Activated T-cell treated with anti-CD3 and anti-CD28 coated beads, Interleukin-2, amount 50 U/mL, for 48 hours (primary cell): Measurements from ENCODE around the gene LEMD1.
A peak's percentile ranks its signal among the peaks of the same experiment; 100 is the strongest.

ENCODE experiments used
- DNase-seq, 2 experiments: peaks; one replicate each; pipeline ENCODE4 v3.0.0-alpha.2; 2020

LEMD1 gene

GRCh38 chr1:205351984-205352713 is 69.7 kb downstream of the LEMD1 start:
- no peak for DNase-seq

DNA sequence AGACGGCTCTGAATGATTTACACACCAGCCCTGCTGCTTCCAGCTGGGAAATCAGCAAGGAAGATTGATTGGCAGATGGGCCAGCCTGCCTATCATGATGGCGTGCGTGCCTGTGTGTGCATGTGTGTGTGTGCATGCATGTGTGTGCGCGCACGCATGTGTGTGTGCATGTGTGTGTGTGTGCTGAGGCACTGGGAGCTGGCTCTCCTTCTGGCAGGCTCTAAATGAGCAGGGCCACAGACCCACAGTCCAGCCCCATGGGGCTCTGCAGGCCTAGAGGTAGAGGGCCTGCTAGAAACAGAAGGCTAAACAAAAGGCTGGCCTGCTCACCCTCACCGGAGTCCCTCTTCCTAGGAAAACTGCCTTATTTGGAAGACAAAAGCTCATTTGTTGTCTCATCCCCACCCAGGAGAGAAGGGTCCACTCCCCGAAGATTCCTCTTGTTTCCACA is 71.1 kb downstream of the LEMD1 start:
- no peak for DNase-seq

DNA sequence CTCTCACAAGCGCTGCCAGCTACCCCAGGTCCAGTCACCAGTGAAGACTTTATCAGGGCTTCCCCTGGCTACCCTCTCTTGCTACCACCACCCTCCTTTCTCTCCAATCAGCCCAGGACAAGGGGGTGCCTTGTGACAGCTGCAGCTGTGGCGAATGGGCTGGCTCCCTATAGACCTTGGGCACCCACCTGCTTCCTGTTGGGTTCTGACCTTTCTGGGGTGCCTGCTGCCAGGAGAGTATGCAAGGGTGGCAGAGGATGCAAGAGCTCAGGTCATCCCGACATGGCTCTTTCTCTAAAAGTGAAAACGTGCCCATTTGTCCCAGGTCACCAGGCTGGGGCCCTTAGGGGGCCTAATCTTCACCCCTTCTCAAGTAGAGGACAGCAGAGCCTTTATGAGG is 71.7 kb downstream of the LEMD1 start:
- DNase-seq: no peak

- DNase-seq: no peak
Observed at GRCh38 chr1:205348554-205349487, 73.0 kb downstream of the LEMD1 start.

DNA sequence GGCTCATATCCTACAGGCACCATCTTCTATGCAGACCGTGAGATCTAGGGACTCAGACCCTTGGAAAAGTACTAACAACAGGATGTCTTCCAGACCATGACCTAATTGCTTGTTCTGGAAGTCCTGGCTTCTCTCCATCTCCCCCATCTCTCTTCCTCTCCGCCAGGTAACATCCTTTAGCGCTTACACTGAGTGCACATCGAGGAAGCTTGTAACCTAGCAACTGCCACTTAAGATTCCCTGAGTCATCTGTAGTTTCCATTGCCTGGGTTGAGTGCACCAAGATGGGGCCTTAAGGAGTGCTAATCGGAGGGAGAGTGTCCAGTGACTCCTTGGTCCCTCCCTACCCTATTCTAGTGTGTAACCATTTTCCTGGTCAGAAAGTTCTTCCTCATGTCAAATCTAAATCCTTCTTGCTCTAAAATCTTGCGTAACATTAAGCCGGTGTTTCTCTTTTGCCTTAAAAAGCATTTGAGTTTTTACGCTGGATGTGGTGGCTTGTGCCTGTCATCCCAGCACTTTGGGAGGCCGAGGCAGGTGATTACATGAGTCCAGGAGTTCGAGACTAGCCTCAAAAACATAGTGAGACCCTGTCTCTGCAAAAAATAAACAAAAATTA is 74.8 kb downstream of the LEMD1 start:
- no peak for DNase-seq

- no peak for DNase-seq
Observed at GRCh38 chr1:205345761-205346160, 76.1 kb downstream of the LEMD1 start.

DNA sequence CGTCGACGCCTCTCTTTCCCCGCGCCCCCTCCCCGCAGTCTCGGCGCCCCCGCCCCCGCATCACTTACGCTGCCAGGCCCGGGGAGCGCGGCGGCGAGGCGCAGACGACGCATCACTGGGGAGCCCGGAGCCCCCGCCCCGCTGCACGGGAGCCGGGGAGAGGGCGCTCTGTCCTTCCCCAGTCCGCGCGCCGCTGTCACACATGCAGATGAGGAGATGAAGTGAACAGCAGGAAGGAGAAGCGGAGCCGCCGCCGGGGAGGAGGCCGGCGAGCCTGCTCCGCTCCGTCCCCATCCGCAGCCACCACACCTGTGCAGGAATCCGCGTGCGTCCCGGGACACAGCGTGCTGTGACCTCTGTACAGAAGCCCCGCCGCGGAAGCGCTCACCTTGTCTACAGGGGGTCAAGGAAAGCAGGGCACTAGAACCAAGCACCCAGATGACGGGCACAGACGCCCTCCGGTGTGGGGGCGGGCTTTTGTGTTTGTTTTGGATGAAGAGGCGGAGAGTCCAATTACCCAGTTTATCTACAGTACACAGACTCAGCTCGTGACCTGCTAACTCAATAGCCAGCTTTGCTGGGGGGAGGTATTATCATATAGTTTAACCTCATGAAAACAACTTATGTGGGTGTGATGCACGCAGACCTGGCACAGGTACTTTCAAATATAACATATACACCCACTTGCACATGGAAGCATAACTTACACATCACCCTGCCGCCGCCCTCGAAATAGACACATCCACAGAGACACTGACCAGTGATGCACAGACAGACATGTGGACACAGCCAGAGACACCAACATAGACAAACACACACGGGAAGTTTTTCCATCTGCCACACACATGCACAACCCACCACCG is 77.6 kb downstream of the LEMD1 start:
- peak; percentile 50 to 56 for DNase-seq

GRCh38 chr1:205343431-205344065 is 78.3 kb downstream of the LEMD1 start:
- DNase-seq: peak in 1 of 2 experiments; percentile 51

DNA sequence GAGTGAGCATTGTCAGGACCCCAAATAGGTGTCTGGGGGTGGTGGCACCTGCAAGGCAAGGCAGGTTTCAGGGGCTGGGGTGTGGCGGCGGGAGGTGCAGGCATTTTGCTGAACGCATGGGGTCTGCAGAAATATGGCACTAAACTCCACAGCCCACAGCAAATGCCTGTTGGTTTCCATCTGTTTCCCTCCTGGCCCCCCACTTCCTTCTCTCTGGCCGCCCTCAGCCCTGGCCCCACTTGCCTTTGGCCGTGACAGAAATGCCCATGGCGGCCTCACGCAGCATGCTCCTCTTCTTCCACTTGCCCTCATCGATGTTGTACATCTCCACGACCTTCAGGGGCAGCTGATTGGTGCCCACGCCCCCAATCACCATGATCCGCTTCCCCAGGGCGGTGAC is 78.9 kb downstream of the LEMD1 start:
- DNase-seq: no peak

DNA sequence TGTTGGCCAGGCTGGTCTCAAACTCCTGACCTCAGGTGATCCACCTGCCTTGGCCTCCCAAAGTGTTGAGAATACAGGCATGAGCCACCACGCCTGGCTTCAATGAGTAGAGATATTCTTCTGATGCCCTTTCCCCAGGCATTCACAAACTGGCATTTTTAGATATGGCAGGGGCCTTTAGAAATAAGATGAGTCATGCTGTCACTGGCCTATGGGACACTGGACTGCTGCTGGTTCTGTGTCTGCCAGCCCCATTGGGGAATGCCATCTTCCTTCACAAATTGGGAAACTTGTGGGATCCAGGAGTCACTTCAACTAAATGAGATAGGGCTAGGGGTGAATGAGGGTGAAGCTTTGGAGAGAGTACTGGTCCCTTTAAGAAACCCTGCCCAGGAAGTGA is 81.2 kb downstream of the LEMD1 start:
- no peak for DNase-seq

DNA sequence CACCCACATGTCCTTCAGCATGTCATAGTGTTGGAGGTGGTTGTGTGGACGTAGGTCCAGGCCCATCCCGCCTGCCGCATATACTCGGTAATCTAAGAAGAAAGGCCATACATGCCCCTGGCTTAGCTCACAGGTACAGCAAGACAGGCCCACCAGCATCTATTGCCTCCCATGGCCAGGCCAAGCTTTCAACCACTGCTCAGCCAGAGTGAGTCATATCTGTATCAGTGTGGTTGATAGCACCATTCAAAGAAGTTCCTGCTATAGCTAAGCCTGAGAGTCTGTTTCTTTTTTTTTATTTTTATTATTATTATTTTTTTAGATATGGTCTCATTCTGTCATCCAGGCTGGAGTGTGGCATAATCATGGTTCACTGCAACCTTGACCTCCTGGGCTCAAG is 82.1 kb downstream of the LEMD1 start:
- DNase-seq: no peak

GRCh38 chr1:205339197-205339702 is 82.6 kb downstream of the LEMD1 start:
- no peak for DNase-seq

DNA sequence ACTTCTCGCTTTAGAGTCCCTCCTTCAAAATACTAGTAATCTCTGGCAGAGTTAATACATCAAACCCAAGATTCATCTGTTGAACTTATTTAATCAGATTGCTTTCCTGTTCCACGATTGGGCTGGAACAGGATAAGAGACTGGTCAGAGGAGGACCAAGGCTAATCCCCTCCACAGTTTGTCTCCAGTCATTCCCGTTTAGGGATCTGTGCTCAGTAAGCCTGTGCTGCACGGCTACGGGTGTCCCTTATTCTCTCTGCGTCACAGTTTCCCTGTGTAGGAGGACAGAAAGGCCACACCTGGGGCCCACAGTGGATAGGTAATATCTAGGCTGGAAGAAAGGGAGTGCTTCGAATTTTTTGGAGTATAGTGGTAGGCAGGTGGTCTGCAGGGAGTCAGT is 83.8 kb downstream of the LEMD1 start:
- DNase-seq: no peak

DNA sequence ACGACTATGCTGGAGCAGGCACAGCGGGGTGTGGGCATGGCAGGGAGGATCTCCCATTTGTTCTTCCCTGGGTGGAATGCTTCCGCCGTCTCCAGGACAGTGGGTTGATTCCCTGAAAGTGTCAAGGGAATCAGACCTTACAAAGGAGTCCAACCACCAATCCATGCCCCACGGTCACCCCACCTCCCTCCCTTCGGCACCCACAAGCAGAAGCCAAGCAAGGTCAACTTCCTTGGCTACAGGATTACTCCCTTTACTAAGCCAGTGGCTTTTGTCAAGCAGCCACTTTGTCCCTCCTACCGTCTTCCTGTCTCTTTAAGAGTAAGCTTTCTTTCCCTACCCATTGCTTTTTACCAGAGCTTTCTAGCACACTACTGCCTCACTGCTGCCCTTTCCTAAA is 84.4 kb downstream of the LEMD1 start:
- no peak for DNase-seq

DNA sequence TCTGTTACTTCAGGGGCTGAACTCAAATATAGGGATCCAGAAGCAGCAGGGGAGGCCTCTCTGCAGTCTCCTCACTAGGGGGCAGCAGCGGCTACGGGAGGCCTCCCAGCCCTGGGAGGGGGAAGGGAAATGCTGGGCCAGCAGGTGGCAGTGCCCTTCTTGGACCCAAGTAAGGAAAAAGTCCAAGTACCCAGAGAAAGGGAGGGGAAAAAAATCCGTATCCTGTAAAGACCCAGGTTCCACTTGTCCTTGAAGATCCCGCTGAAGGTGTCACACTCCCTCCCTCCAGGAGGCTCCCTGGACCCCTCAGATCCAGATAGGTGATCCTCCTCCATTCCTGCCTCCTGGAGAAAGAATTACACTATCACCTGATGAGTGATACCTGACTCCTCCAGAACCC is 86.2 kb downstream of the LEMD1 start:
- peak; percentile 86 to 88 for DNase-seq

DNA sequence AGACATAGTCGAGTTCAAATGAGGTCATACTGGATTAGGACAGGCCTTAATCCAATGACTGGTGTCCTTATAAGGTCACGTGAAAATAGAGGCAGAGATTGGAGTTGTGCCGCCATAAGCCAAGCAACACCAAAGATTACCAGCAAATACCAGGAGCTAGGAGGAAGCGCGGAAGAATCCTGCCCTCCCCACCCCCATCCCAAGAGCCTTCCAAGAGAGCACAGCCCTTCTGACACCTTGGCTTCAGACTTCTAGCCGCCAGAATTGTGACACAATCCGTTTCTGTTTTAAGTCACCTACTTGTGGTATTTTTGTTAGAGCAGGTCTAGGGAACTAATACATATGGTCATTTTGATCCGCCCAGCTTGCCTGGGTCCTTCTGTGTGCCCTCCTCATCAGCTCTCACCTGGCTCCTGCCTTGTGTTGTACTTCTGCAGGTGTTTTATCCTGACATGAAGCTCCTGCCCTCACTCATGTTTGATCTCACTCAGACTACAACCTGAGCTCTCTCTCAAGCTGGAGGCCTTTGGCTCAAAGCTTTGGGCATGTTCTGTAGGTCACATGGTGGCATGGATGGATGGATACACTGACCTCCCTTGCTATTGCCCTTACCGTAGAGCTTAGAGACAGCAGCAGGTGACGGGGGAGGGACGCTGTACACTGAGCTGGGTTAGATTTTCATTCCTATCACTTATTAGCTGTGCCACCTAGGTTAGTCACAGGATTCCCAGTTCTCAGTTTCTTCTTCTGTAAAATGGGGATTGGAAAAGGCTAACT is 89.7 kb downstream of the LEMD1 start:
- DNase-seq: no peak
